GM18868 (cell line): ENCODE data around the gene ZP1.

Experiments used
- ATAC-seq: cut with Tn5 transposase; IDR thresholded peaks from one replicate; pipeline ENCODE4 v1.9.1; 2021; ENCODE audit warnings: mild to moderate bottlenecking, moderate library complexity; ENCODE audit not compliant: unreplicated experiment

Gene ZP1

DNA sequence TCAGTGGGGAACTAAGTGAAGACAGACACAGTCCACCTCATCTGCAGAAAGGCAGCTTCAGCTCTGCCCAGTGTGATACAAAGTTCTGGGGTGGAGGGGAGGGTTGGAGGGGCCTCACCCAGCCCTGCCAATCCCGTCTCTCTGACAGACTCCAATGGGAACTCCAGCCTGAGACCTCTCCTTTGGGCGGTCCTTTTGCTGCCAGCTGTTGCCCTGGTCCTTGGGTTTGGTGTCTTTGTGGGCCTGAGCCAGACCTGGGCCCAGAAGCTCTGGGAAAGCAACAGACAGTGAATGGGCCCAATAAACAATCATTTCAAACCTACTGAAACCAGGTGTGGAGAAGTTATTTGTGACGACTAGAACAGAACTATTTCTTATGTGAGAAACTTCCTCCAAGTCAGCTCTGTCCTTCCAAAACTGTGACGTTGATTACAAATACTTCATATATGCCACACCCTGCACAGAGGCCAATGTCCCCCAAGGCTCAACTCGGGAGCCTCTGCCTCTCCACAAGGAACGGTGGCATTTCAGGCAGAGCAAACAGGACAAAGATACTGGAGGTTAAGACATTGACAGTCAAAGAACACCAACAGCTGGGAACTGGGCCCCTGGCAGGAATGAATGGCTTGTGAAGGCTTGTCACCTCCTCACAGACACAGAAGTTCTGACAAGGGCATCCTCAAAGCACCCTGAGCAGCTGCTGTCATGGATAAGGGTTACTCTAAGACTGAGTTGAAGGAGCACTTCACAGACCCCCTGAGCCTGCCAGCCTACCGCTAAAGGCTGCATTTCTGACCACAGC, 8.2 kb downstream of the ZP1 start:
- ATAC-seq, result no peak

DNA sequence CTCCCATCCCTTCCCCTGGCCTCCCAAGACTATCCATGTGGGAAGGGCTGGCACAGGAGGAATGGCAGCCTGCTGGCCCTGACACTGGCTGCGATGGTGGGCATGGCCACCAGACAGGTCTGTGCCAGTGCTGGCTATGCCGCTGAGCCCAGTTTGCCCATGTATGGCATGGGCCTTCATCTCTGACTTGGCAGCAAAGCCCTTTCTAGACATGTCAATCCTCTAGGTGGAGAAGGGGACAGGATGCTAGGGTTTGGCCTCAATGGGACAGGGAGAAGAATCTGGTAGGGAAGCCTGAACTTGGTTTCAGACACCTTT, 8.8 kb downstream of the ZP1 start:
- no peak for ATAC-seq

DNA sequence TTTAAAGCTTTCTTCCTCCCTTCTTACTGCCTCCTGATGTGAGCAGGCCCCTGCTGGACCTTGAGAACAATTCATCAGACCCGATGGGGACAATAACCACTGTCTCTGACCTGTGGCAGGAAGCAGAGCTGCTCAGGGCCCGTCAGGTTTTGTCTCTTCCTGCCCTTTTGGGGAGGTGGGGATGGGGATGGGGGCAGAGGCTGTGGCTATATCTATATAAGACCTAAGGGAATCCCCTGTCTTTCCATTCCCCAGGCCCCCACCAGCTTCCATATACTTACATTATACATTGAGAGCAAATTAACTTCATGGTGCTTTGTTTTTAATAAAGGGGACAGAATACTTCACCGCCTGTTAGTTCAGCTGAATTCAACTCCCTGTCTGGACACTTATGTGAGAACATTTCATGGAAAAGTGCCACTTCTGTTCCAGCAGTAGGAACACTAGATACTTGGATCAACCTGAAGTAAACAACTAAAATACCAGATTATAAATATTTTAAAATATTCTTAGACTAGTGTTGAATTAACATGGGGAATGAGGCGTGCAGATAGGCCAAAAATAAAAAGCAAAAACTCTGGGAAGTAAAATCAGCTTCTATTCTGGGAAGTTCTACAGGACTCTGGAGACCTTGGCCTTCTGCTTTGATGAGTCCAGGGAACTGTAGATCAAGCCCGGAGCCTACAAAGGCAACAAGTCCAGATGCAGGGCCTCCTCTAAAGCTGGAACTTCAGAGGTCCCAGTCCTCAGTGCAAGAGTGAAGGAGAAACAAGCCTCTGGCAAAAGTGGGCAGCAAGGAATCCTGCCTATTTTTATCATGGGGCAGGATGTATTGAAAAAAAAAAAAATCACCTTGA, 11.1 kb downstream of the ZP1 start:
- no peak for ATAC-seq

DNA sequence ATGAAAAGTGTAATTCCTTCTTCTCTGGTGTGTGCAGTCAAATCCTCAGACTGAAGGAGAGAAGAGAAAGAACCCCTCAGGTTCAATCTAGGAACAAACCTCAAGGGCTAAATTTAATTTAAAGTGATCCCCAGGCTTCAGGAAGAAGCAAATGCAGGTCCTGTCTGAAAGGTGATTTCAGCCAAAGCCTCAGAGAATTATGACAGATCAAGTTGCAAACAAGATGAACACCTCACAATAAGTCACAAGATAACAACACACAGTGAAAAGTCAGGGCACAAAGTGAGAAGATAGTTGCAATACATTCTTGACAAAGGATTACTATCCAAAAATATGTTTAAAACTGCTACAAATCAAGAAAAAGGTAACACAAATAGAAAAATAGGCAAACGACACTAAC, 11.8 kb downstream of the ZP1 start:
- no peak for ATAC-seq

DNA sequence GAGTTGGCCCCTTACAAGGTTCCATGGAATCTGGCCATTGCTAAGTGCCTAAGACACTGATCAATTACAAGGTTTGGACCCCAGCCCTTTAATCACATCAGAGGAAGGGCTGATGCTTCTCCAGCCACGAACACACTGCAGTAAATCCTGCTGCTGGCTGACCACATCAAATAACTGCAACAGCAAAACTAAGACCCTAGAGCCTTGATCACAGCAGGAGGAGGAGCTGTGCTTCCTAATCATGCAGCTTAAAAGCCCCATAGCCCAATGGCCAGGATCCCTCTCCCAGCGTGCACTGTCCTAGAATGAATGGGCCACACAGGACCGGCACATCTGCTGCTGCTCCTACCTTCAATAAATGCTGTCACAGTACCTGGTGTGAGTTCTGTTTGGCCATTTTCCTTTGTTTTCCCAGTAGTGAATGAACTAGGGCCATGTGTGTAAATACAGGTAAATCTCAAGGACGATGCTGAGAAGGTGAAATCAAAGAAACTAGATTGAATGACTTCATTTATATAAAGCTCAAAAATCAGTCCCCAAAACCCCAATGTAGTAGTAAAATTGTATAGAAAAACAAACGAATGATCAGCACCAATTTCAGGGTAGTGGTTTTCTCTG, 12.7 kb downstream of the ZP1 start:
- ATAC-seq, result no peak

DNA sequence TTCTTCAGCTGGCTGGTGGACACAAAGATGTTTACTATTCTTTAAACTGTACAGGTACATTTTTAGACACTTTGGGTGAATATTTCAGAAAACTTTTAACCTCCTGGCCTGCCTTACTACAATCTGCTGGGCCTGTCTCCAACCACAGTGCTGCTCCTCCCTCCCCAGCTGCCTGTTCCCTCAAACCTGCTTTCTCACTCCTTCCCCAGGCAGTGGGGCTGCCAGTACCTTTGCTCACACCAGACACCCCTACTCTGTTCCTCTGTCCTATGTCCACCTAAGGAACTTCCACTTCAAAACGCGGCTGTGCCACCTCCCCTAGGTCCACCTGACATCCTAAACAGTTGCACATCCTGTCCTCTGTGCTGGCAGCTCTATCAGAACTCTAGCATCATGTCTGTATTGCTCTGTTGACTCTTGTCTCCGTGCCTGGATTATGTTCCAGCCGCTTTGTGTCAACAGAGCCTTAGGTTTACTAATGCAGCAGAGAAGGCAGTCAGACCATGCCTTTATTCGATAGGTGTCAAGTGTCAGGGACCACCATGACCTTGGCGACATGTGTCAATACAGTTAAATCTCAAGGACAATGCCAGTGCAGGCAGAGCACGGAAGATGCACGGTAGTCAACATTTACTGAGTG, 13.4 kb downstream of the ZP1 start:
- ATAC-seq, result no peak

DNA sequence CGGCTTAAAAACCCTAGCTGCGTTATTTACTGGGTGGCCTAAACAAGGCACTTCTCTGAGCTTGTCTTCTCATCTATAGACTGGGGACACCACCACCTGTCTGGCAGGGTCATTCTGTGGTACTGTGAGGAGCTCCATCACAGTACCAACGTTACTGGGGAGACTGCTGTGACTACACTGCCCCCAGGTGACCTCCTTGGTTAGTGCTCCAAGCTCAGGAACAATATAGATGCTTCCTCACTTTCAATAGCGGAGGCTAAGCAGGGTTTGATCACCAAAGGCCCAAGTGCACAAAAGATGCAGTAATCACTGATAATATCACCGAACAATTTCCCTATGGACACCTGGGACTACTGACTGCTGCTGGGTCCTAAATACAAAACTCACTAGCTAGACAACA, 20.2 kb downstream of the ZP1 start:
- ATAC-seq, result no peak

DNA sequence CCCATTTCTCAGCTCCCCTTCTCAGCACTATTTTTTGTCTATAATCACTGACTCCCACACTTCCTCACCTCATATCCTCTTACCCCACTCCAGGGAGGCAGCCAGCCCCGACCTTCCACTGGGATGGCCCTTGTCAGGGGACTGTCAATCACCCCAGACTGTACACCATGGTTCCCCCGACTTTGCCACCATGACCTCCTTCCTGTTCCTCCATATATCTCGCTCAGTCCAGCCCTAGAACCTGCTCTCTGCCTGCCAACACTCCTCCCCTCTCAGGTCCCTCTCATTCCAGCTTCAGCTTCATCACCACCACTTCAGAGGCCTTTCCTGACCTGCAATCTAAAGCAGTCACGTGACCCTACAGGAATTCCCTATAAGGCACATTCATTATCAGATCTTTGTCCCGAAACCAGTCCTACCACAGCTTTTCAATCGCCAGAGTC, 22.5 kb downstream of the ZP1 start:
- no peak for ATAC-seq

DNA sequence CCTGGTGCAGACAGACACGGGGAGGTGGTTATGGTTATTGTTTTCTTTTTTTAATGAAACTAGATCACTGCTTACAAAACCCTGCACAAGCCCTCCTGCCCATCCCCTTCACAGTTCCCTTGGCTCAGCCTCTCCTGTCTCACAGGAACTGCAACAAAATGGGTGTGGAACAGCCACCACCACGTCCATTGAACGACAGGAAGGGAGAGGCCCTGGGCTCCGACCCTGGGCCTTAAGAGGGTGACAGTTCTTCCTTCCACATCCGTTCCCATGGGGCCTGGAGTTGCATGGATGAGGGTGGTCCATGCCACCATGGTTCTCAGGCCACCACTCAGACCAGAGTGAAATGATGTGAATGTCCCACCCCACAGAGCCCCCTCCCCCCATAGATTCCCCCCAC, 23.4 kb downstream of the ZP1 start:
- no peak for ATAC-seq

DNA sequence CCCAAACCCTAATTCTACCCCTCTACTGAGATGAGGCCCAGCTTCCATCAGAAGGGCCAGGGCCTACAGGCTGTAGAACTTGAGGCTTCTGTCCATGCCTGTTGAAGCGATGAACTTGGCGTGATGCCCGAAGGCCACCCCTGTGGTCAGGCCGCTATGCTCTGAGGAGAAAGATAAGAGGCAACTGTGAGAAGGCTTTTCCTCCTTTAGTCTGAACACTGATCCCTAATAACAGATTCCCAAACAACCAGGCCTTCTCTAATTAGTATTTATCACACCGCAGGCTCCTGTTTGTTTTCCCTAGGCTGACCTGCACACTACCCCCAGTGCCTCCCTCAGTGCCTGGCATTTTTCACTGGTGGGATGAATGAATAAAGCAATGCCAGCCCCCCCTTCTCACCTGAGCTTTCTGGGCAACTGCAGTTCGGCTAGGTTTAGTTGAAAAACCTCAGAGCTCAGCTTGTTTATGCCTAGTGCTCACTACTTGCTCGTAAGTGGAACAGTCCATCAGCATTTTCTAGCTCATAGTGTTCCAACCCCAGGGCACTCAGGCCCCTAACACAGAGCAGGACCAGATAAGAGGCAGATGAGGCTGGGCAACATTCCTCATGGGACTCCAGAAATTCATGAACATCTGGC, 23.9 kb downstream of the ZP1 start:
- no peak for ATAC-seq

DNA sequence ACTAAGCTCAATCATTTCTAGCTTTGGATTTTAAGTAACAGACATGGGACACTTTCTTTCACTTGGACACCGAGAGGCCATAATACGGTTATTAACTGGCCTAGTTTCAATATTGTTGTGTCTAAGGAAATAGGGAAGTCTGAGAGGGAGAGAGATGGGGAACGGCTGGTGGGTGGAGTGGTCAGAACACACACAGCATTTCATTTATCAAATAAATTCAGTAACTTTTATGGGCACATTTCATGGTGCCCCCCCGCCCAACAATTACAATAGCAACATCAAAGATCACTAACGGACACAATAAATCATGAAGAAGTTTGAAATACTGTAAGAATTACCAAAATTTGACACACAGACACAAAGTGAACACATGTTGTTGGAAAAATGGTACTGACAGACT, 28.3 kb downstream of the ZP1 start:
- ATAC-seq, result no peak

DNA sequence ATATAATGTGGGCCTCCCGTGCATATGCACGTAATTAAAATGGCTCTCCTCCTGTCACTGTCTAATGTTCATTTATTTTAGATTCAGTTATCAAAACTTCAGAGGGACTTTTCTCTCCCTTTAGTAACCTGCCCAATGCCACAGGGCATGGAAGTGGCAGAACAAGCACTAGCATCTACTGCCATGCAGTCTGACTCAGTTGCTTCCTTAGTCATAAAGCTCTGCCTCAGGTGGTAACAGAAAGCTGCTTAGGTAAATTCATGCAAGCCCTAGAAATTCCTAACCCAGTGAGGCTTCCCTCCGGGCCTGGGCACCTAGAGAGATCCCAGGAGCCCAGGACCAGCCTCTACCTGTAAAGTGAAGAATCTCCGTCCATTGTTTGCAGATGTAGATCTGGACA, 30.2 kb downstream of the ZP1 start:
- no peak for ATAC-seq

DNA sequence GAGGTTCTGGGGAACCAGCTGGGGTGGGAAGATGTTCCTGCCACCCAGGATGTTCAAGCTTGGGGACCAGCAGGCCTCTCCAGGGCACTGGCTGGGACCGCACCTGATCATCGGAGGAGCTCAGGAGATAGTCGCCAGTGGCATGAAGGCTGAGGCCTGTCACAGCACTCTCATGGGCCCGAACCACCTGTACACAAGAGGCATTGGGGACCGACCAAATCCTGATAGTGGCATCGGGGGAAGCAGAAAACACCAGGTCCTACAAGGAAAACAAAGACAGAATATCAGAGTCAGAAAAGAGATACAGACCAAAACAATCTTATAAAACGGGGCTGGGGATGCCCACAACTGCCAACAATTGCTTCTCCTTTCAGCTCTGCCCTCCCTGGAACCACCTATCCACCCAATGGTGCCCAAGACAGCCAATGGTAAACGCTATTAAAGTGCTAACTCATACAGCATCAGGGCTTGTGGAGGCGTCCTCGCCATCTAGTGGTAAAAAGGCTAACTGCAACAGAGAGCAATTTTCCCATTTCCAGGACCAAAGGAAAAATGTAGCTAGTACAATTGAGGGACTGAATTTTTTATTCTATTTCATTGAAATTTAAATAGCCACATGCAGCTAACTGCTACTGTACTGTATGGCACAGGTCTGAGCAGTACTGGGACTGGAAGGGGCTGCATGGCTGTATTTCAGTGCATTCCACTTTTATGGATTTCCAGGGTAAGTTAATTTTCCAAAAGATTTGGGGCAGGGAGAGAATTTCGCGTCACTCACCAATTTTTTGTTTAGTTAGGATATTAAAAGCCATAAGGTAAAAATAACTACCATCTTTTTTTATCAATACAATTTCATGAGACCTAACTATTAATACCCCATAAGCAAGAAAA, 31.9 kb downstream of the ZP1 start:
- no peak for ATAC-seq

DNA sequence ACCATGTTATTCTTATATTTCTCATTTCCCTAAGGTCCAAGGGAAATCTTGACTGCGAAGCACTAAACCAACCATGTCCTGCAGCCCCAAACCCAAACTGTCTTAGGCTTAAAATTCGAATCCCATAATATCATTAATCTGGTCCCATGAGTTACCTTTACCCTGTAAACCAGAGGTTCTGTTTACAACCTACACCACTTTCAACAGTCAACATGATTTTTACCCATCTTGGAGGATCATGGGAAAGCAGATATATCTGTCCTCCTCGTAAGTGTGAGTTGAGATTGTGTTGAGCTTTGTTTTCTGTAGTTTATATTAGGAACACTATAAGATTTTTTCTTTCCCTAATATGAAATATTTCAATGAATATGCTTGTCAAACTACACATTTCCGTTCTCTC, 32.6 kb downstream of the ZP1 start:
- ATAC-seq, result no peak

DNA sequence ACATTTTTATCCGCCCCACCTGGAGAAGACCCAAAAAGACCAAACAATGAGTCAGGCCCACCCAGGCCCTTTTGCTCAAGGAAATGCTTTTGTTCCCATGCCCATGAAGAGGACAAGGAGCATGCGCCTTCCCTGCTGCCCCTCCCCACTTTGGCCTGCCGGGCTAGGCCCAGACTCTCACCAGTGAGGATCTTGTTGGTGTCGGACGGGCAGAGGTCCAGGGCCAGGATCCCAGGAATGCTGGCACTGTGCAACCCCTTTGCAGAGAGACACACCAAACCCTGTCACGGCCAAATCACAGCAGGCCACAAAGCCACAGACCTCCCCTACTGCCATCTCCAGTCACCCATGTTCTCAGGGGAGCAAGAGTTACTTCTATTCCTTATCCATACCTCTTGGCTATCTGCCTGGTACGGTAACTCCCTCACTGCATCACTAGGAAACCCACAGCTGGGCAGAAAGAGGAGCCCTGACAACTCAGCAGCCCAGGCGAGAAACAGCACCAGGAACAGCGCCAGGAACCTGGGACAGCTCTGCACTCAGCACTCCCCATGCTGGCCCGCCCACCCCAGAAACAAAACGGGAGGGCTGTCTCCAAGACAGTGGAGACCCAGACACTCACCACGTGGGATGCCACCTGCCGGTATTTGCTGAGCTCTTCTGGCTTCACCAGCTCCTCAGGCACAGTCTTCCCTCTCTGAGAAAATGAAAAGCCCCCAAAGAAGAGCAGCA, 33.5 kb downstream of the ZP1 start:
- ATAC-seq, result no peak

DNA sequence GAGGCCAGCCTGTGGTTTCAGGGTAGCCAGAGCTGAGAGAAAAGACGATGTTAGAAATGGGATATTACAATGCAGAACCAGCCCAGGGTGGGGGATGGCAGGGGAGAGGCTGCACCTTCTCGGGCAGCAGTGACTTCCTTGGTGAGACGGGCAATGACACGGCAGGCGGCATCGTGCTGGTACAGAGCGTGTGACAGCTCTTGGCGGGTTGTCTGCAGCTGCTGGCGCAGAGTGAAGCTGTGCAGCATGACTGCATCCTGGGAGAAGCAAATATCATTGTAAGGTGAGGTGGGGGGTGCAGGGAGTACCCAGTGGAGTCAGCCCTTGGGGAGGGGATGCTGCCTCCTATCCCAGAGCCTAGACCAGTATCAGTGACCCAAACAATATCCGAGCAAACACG, 35.3 kb downstream of the ZP1 start:
- no peak for ATAC-seq

DNA sequence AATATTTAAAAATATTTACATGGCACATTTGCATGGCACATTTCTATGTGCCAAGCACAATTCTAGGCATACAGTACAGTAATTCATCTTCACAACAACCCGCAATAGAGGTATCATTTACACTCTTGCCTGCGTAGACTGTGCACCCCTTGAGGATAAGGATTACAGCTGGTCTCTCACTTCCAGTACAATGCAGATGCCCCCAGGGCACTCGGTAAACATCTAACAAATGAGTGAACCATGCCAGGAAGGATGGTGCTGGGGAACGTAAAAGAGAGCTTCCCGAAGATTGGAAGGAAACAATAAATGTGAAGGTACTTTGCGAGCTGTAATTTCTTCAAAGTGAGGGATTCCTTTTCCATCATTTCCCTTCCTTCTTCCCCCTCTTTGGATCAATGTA, 37.7 kb downstream of the ZP1 start:
- ATAC-seq, result no peak

DNA sequence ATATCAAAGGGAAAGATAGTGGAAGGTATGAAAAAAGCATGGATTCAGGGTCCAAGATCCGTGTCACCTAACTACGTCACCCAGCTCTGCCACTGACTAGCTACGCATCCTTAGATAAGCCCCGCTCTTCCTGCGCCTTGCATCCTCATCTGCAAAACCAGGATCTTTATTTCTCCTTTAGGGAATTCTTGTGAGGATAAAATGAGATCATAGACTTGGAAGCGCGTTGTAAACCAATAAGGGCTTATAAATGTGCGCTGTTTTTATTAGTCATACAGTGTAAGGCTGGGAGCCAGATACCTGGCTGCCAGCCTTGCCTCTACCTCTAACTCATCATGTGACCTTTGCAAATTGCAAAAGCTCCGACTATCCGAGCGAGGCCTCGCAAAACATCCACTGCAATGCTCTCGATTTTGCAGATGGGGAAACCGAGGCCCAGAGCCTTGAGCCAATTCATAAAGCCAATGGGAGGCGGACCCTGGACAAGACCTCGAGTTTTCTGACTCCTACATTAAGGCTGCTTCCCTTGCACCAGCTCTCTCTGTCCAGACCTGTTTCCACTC, 38.3 kb downstream of the ZP1 start:
- ATAC-seq, result no peak
